Measurements from ENCODE around the gene G2E3.
"Not testable (repeated sequence)": the region's sequence is repeated elsewhere in the genome, so short reads cannot be mapped to it uniquely, and the experiment has no call there.

DNA sequence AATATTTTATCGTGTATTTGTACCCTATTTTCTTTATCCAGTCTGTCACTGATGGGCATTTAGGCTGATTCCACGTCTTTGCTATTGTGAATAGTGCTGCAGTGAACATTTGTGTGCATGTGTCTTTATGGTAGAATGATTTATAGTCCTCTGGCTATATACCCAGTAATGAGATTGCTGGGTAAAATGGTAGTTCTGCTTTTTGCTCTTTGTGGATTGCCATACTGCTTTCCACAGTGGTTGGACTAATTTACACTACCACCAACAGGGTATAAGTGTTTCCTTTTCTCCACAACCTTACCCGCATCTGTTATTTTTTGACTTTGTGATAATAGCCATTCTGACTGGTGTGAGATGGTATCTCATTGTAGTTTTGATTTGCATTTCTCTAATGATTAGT, 15.8 kb downstream of the G2E3 start:
- TF ChIP-seq, protein P1, sequence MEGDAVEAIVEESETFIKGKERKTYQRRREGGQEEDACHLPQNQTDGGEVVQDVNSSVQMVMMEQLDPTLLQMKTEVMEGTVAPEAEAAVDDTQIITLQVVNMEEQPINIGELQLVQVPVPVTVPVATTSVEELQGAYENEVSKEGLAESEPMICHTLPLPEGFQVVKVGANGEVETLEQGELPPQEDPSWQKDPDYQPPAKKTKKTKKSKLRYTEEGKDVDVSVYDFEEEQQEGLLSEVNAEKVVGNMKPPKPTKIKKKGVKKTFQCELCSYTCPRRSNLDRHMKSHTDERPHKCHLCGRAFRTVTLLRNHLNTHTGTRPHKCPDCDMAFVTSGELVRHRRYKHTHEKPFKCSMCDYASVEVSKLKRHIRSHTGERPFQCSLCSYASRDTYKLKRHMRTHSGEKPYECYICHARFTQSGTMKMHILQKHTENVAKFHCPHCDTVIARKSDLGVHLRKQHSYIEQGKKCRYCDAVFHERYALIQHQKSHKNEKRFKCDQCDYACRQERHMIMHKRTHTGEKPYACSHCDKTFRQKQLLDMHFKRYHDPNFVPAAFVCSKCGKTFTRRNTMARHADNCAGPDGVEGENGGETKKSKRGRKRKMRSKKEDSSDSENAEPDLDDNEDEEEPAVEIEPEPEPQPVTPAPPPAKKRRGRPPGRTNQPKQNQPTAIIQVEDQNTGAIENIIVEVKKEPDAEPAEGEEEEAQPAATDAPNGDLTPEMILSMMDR (IDR thresholded peaks at IDR 0.05): not testable (repeated sequence)
- TF ChIP-seq POLR2A (IDR thresholded peaks at IDR 0.05): not testable (repeated sequence)
